Breast epithelium (tissue), 3 donors: ENCODE data around the gene LRPPRC.

ENCODE experiments used
- CTCF ChIP-seq, 3 donors: fragments of 450-650 bp; IDR thresholded peaks; one replicate each; pipeline ENCODE4 v1.5.1; 2016 to 2017; ENCODE audit warnings: antibody characterized with exemption in 3 of 3, mild to moderate bottlenecking in 3 of 3, moderate library complexity in 3 of 3
- POLR2A ChIP-seq: fragments of 450-650 bp; IDR thresholded peaks from one replicate; pipeline ENCODE4 v1.6.1; 2016; ENCODE audit warnings: antibody characterized with exemption, mild to moderate bottlenecking, moderate library complexity
- POLR2AphosphoS5 ChIP-seq, 3 donors: sonication (generic); formaldehyde crosslinking; IDR thresholded peaks; one replicate each; pipeline ENCODE4 v1.6.1; 2017; ENCODE audit warnings: antibody characterized with exemption in 3 of 3

DNA sequence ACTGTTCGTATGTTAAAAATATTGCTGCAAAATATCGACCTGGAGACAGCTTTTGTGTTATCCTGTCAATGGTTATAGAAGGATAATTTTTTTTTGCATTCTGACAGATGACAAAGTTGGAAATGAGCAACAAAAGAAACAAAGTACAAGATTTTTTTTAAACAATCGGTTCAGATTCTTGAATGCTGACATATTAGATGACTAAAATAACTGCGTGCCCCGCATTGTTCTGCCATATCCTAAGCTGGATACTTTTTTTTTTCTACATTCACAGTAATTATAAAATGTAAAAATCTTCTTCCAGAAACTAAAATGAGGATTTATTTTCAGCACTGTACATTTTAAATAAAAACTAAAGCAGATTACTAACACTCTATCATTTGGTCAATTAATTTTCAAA lies 89.9 kb downstream of the LRPPRC start:
- TF ChIP-seq CTCF (IDR thresholded peaks at IDR 0.05) (no peak), POLR2A (no peak), POLR2AphosphoS5 (IDR thresholded peaks at IDR 0.05) (no peak)
